HG02852 (cell line): ENCODE data around the gene GLIPR1.
A peak's percentile ranks its signal among the peaks of the same experiment; 100 is the strongest.
"Not testable (repeated sequence)": the region's sequence is repeated elsewhere in the genome, so short reads cannot be mapped to it uniquely, and the experiment has no call there.

ENCODE experiments used
- ATAC-seq: cut with Tn5 transposase; IDR thresholded peaks from one replicate; pipeline ENCODE4 v1.9.1; 2021; ENCODE audit warnings: mild to moderate bottlenecking, moderate library complexity; ENCODE audit not compliant: unreplicated experiment

Gene GLIPR1

GRCh38 chr12:75471902-75472890 lies 8.4 kb upstream of the GLIPR1 start:
- ATAC-seq = peak; percentile 77

GRCh38 chr12:75474116-75474515 lies 6.4 kb upstream of the GLIPR1 start:
- no peak for ATAC-seq

- ATAC-seq = no peak
Observed at GRCh38 chr12:75476071-75476470, 4.5 kb upstream of the GLIPR1 start.

GRCh38 chr12:75477137-75477536 lies 3.4 kb upstream of the GLIPR1 start:
- no peak for ATAC-seq

GRCh38 chr12:75478116-75478794 lies 2.3 kb upstream of the GLIPR1 start:
- ATAC-seq = peak; percentile 23

GRCh38 chr12:75479963-75480461 lies 543 bp upstream of the GLIPR1 start:
- peak; percentile 30 for ATAC-seq

- ATAC-seq = peak; percentile 23
Observed at GRCh38 chr12:75481013-75481705, 604 bp downstream of the GLIPR1 start.

GRCh38 chr12:75481774-75482173 lies 1.2 kb downstream of the GLIPR1 start:
- no peak for ATAC-seq

- no peak for ATAC-seq
Observed at GRCh38 chr12:75482646-75483045, 2.1 kb downstream of the GLIPR1 start.

- no peak for ATAC-seq
Observed at GRCh38 chr12:75483431-75483830, 2.9 kb downstream of the GLIPR1 start.

GRCh38 chr12:75484450-75484849 lies 3.9 kb downstream of the GLIPR1 start:
- not testable (repeated sequence) for ATAC-seq

GRCh38 chr12:75487308-75487707 lies 6.8 kb downstream of the GLIPR1 start:
- no peak for ATAC-seq

GRCh38 chr12:75488553-75488952 lies 8.0 kb downstream of the GLIPR1 start:
- ATAC-seq = peak; percentile 50

GRCh38 chr12:75489187-75489586 lies 8.6 kb downstream of the GLIPR1 start:
- ATAC-seq = peak; percentile 5

GRCh38 chr12:75489613-75490210 lies 9.2 kb downstream of the GLIPR1 start:
- peak; percentile 77 for ATAC-seq

GRCh38 chr12:75491169-75491568 lies 10.6 kb downstream of the GLIPR1 start:
- no peak for ATAC-seq

- ATAC-seq = no peak
Observed at GRCh38 chr12:75503459-75503858, 22.9 kb downstream of the GLIPR1 start.

GRCh38 chr12:75503866-75504265 lies 23.3 kb downstream of the GLIPR1 start:
- ATAC-seq = no peak

GRCh38 chr12:75505706-75506312 lies 25.3 kb downstream of the GLIPR1 start:
- ATAC-seq = no peak

GRCh38 chr12:75507086-75507485 lies 26.5 kb downstream of the GLIPR1 start:
- no peak for ATAC-seq
